NOMO-1 (cell line): ENCODE measurements around the gene MAN1B1.
"Not testable (repeated sequence)": the region's sequence is repeated elsewhere in the genome, so short reads cannot be mapped to it uniquely, and the experiment has no call there.

Experiments
- DNase-seq, 2 experiments: peaks; one replicate each; lab custom pipeline; 2025; ENCODE audit not compliant: unreplicated experiment in 2 of 2; lab: John Stamatoyannopoulos, UW

MAN1B1 gene

GRCh38 chr9:137123468-137123837 lies 36.7 kb downstream of the MAN1B1 start:
- no peak for DNase-seq

DNA sequence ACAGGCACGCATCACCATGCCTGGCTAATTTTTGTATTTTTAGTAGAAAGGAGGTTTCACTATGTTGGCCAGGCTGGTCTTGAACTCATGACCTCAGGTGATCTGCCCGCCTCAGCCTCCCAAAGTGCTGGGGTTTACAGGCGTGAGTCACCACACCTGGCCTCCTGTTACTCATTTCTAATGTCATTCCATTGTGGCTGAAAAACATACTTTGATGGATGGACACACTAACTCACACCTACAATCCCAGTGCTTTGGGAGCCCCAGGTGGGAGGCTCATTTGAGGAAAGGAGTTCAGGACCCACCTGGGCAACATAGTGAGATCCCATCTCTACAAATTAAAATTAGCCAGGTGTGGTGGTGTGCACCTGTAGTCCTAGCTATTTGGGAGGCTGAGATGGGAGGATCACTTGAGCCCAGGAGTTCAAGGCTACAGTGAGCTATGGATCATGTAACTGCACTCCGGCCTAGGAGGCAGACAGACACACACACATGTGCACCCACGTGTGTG lies 37.2 kb downstream of the MAN1B1 start:
- not testable (repeated sequence) for DNase-seq

DNA sequence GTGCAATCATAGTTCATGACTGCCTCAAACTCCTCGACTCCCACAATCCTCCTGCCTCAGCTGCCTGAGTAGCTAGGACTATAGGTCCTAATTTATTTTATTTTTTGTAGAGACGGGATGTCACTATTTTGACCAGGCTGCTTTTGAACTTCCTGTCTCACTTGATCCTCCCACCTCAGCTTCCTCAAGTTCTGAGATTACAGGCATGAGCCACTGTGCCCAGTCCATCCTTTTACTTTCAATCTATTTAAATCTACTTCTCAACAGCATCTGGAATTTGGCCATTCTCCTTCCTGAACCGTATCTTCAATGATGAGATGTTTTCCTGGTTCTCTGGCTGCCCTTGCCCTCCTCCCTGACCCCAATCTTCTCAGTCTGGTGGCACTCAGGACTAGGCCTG lies 40.0 kb downstream of the MAN1B1 start:
- DNase-seq = peak in 1 of 2 experiments; percentile 28

- DNase-seq = peak; percentile 82 to 85
Measured at GRCh38 chr9:137127301-137128157, 40.7 kb downstream of the MAN1B1 start.

DNA sequence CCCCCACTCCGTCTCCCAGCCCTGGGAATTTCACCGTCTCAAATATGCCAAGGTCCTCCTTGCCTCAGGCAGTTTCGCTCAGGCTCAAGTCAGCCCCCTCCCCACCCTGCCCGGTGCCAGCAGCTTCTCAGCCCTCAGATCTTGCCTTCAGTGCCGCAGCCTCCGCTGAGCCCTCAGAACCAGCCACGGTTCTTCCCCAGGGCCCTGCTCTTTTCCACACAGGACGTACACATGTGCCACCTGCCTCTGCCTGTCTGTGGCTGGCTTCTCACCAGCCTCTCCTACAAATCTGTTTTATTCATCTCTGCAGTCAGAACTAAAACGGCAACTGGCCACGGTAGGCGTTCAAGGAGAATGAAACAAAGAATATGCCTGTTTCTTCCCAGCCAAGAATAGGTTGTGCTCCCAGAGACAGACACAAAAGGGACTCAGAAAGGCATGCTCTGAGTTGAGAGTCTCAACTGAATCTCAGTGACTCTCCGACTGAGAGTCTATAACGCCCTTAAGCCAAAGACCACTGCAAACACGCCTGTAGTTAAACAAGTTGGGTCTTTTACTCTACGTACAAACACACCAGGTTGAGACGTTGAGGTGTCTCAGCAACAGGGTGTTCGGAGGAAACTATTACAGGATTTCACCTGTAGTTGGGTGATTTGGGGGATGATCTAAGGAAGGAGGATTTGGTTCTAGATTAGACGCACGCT lies 41.5 kb downstream of the MAN1B1 start:
- DNase-seq = no peak

DNA sequence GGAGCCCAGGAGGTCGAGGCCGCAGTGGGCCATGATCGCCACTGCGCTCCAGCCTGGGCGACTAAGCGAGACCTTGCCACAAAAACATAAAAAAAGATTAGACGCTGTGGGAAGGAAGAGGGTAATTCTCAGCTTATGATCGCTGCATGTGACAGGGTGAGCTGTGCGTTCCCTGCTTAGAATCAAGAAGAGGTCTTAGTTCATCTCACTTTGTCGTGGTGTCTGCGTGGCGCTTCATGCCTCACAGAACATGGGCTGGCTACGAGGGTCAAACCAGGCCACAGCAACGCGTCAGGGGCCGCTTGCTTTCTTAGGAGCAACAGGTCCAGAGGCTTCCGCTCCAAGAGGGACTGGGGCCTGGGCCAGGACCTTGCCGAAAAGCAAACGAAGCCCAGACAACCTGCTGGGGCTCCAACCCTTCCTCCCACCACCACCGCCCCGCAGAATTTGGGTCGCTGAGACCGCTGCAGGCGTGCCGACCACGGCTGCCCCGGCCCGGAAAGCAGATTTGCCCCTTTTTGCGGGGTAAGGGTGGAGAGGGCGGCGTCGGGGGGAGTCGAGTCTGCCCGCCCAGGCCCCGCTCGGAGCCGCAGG lies 42.2 kb downstream of the MAN1B1 start:
- no peak for DNase-seq

- DNase-seq = peak; percentile 94 to 96
Measured at GRCh38 chr9:137129456-137130175, 42.8 kb downstream of the MAN1B1 start.

DNA sequence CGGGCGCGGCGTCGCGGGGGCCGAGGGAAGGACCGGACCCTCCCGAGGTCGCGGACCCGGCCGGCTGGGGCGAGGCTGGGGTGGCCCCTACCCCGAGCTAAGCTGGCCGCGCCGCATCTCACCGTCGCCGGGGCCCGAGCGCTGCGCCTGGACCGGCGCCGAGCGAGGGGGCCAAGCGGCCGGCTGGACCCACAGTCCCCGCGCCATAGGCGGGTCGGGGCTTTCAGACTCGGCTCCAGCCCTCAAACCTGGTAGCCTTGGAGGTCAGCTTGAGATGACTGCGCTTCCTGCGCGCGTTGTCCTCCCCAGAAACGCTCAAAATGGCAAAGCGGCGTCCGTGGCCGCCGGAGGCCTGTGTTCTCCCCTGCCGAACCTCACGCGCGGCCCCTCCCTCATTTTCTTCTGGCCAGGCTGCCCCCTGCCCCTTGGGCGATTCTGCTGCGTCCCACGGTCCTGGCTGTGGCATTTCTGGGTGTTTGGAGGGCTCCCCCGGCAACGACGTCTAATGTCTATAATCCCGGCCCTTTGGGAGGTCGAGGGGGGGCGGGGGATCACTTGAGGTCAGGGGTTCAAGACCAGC lies 43.5 kb downstream of the MAN1B1 start:
- DNase-seq = no peak

DNA sequence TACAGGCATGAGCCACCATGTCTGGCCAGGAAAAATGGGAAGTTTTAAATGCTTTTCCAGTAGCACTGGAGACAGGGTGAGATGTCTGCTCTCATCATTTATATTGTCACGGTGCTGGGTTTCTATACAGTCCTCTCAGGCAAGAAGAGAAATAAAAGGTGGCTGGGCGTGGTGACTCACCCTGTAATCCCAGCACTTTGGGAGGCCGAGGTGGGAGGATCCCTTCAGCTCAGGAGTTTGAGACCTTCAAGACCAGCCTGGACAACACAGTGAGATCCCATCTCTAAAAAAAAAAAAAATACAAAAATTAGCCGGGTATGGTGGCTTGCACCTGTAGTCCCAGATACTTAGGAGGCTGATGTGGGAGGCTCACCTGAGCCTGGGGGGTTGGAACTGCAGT lies 47.4 kb downstream of the MAN1B1 start:
- DNase-seq = no peak

DNA sequence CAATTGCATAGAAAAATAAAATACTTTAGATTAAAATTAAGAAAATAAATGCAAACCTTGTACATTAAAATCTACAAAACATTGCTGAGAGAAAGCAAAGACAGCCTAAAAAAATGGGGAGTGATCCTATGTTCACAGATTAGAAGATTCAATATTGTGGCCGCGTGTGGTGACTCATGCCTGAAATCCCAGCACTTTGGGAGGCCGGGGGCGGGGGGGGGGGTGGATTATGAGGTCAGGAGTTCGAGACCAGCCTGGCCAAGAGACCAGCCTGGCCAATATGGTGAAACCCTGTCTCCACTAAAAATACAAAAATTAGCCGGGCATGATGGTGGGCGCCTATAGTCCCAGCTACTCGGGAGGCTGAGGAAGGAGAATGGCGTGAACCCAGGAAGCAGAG lies 48.4 kb downstream of the MAN1B1 start:
- not testable (repeated sequence) for DNase-seq

DNA sequence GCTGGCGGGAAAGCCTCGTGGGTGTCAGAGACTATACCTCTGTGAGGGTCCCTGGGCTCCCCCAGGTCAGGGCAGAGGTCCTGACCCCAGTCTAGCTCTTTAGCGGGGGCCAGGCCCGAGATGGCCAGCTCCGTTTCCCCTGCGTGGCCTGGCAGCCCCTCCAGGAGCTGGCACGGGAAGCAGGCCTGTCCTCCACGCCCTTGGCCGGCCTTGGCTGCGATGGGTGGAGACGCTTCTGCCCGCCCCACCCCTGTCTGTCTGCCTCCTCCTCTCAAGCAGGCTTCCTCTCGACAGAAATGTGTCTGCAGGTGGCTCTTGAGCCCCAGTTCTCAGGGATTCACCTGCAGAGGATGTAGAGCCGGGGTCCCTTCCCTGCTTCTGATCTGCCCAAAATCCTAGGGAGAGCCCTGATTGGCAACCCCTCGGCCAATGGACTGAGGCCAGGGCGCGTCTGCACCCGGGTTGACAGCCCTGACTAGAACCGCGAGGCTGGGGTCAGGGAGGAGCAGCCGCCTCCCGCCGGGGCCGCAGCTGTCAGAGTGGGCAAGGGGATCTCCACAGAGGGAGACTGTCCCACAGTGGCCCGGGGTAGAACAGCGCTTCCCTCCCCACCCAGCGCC lies 49.6 kb downstream of the MAN1B1 start:
- DNase-seq = no peak

- DNase-seq = no peak
Measured at GRCh38 chr9:137136881-137137607, 50.3 kb downstream of the MAN1B1 start.

GRCh38 chr9:137138058-137138721 lies 51.4 kb downstream of the MAN1B1 start:
- DNase-seq = no peak

GRCh38 chr9:137138722-137139467 lies 52.1 kb downstream of the MAN1B1 start, which contains the start of gene GRIN1:
Gene GRIN1 (plus strand): TSS chr9:137139154. CDS start chr9:137139487, 333 bp downstream.
- DNase-seq = no peak

DNA sequence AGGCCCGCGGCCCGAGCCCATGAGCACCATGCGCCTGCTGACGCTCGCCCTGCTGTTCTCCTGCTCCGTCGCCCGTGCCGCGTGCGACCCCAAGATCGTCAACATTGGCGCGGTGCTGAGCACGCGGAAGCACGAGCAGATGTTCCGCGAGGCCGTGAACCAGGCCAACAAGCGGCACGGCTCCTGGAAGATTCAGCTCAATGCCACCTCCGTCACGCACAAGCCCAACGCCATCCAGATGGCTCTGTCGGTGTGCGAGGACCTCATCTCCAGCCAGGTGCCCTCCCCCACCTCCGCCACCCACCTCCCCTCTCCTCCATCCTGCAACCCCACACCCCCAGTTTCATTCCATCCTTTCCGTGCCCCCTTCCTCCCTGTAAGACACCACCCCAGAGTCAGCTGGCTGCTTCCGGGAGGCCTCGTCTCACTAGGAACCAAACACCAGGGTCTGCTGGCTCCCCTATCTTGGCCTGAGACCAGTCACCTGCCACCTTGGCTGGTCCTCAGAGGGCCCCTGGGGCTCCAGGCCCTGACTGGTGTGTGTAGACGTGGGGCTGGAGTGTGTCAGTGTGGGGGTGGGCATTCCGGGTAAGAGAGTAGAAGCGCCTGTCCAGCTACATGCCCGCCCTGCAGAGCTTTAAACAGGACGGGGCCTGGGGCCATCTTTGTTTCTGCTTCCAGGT lies 52.8 kb downstream of the MAN1B1 start:
- no peak for DNase-seq

GRCh38 chr9:137140151-137141012 lies 53.6 kb downstream of the MAN1B1 start:
- no peak for DNase-seq
